ENCODE results near the gene PTPRB. TPM values are rescaled to one million over a fixed set of nuclear protein-coding genes. Genes with fewer than 3 reads are reported as not detected.

PTPRB gene
- total and polyA plus RNA-seq, 2 of the 4 experiments (the other 2 are of a cell fraction): 4.1 to 6.5 TPM

DNA sequence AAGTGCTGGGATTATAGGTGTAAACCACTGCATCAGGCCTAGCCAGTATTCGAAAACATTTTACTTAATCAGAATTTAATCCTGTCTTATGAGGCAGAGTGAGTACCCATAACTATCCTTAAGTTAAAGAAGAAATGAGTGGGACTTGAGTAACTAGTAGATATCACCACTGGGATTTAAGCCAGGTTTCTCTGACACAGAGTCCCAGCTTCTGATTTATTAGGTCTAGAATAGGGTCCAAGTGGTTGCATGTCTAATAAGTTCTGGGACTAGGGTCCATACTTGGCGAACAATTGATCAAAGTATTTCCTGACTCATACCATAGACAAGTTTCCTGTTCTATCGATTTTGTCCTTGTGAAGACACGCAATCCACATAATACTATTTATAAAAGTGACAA is 18.9 kb downstream of the PTPRB start:
- Histone ChIP-seq H3K4me3 (ENCODE audit: insufficient read depth, low read depth, low read length) (no peak overlapping the region), H4K20me1 (ENCODE audit: insufficient read depth, low read length) (no peaks in the 10 kb centered on the region), H3K4me1 (ENCODE audit: control insufficient read depth, insufficient read depth, low read length) (peaks cover 3% of the 10 kb centered on the region), H2AFZ (replicated peaks; ENCODE audit: low read length, poor library complexity) (no peak overlapping the region), H2AK5ac (ENCODE audit: low read depth, low read length) (no peak overlapping the region), H3K9me1 (ENCODE audit: insufficient read depth, low read length) (no peaks in the 10 kb centered on the region), H3K4ac (ENCODE audit: low read depth, low read length) (no peak overlapping the region), H2BK120ac (ENCODE audit: low read depth, low read length) (no peak overlapping the region), H3K27ac (ENCODE audit: insufficient read depth, low read length) (no peak overlapping the region), H3K27me3 (ENCODE audit: control insufficient read depth, insufficient read depth, low read length) (peaks cover 1% of the 10 kb centered on the region; the same call in 1 of the 2 replicates), H3K9me3 (ENCODE audit: control insufficient read depth, insufficient read depth, low read length) (no peaks in the 10 kb centered on the region), H4K8ac (ENCODE audit: low read depth in 2 of 2, low read length in 2 of 2) (no peak overlapping the region), H3K36me3 (ENCODE audit: control insufficient read depth, insufficient read depth, low read length) (no peaks in the 10 kb centered on the region), H3K56ac (ENCODE audit: extremely low read depth, insufficient read depth, low read length) (no peak overlapping the region), H3K4me2 (ENCODE audit: low read depth, low read length) (no peak overlapping the region), H3K18ac (ENCODE audit: low read depth, low read length) (no peak overlapping the region), H2BK20ac (ENCODE audit: low read depth, low read length) (no peak overlapping the region), H4K5ac (ENCODE audit: low read depth, low read length) (no peak overlapping the region), H2BK15ac (ENCODE audit: low read depth, low read length) (no peak overlapping the region), H3K79me1 (ENCODE audit: low read depth in 1 of 2, low read length in 2 of 2) (no peaks in the 10 kb centered on the region), H2AK9ac (replicated peaks; ENCODE audit: low read depth, low read length, poor library complexity) (no peak overlapping the region), H3K14ac (replicated peaks; ENCODE audit: low read depth, low read length) (no peak overlapping the region), H2BK5ac (ENCODE audit: low read depth, low read length, poor library complexity, severe bottlenecking) (no peak overlapping the region), H4K91ac (ENCODE audit: insufficient read depth, low read depth, low read length) (no peak overlapping the region), H3K23ac (ENCODE audit: low read depth, low read length) (no peak overlapping the region), H3K9ac (ENCODE audit: low read depth, low read length) (no peak overlapping the region)
- in situ Hi-C loops (cut with MboI; ENCODE audit: low sequenced_read_pairs): no loop called here
- no peak for TF ChIP-seq CHD1 (IDR thresholded peaks at IDR 0.05; ENCODE audit: low read depth, low read length)
- TF ChIP-seq RAD21 (IDR thresholded peaks at IDR 0.05; ENCODE audit: low read length): no peak
- TF ChIP-seq MAFK (IDR thresholded peaks at IDR 0.05; ENCODE audit: low read depth, low read length): no peak
- TF ChIP-seq RCOR1 (IDR thresholded peaks at IDR 0.05; ENCODE audit: insufficient replicate concordance, low read length): no peak
- TF ChIP-seq MXI1 (IDR thresholded peaks at IDR 0.05; ENCODE audit: borderline replicate concordance, low read depth, low read length): no peak
- TF ChIP-seq, protein P1, sequence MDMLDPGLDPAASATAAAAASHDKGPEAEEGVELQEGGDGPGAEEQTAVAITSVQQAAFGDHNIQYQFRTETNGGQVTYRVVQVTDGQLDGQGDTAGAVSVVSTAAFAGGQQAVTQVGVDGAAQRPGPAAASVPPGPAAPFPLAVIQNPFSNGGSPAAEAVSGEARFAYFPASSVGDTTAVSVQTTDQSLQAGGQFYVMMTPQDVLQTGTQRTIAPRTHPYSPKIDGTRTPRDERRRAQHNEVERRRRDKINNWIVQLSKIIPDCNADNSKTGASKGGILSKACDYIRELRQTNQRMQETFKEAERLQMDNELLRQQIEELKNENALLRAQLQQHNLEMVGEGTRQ (IDR thresholded peaks at IDR 0.05; ENCODE audit: low read depth, low read length): no peak
- no peak for TF ChIP-seq SMC3 (IDR thresholded peaks at IDR 0.05; ENCODE audit: low read depth, low read length)
- TF ChIP-seq, protein P2, sequence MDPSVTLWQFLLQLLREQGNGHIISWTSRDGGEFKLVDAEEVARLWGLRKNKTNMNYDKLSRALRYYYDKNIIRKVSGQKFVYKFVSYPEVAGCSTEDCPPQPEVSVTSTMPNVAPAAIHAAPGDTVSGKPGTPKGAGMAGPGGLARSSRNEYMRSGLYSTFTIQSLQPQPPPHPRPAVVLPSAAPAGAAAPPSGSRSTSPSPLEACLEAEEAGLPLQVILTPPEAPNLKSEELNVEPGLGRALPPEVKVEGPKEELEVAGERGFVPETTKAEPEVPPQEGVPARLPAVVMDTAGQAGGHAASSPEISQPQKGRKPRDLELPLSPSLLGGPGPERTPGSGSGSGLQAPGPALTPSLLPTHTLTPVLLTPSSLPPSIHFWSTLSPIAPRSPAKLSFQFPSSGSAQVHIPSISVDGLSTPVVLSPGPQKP (IDR thresholded peaks at IDR 0.05; ENCODE audit: borderline replicate concordance, low read depth, low read length): no peak
- TF ChIP-seq CEBPB (IDR thresholded peaks at IDR 0.05; ENCODE audit: low read depth, low read length): no peak
- TF ChIP-seq FOS (IDR thresholded peaks at IDR 0.05; ENCODE audit: low read depth, low read length): no peak
- TF ChIP-seq BHLHE40 (IDR thresholded peaks at IDR 0.05; ENCODE audit: low read depth, low read length): no peak
- no peak for TF ChIP-seq POLR2A (IDR thresholded peaks at IDR 0.05; ENCODE audit: low read depth, low read length)
- no peak for TF ChIP-seq RFX5 (IDR thresholded peaks at IDR 0.05; ENCODE audit: low read depth, low read length)
- TF ChIP-seq, protein P3, sequence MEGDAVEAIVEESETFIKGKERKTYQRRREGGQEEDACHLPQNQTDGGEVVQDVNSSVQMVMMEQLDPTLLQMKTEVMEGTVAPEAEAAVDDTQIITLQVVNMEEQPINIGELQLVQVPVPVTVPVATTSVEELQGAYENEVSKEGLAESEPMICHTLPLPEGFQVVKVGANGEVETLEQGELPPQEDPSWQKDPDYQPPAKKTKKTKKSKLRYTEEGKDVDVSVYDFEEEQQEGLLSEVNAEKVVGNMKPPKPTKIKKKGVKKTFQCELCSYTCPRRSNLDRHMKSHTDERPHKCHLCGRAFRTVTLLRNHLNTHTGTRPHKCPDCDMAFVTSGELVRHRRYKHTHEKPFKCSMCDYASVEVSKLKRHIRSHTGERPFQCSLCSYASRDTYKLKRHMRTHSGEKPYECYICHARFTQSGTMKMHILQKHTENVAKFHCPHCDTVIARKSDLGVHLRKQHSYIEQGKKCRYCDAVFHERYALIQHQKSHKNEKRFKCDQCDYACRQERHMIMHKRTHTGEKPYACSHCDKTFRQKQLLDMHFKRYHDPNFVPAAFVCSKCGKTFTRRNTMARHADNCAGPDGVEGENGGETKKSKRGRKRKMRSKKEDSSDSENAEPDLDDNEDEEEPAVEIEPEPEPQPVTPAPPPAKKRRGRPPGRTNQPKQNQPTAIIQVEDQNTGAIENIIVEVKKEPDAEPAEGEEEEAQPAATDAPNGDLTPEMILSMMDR (conservative IDR thresholded peaks at IDR 0.05; ENCODE audit: low read depth, low read length): no peak
- no peak for TF ChIP-seq MAZ (IDR thresholded peaks at IDR 0.05; ENCODE audit: borderline replicate concordance, low read depth, low read length)
- no peak for TF ChIP-seq NFE2L2 (IDR thresholded peaks at IDR 0.05; ENCODE audit: low read depth, low read length)
- ATAC-seq (ENCODE audit: low read depth): no peak
- WGBS, 2 experiments (ENCODE audit: extremely low coverage in 2 of 2, insufficient read length in 1 of 2): 80% methylated on average over 1 of the region's 4 CpGs; no CpG with 5 or more reads in 1 of the 2 experiments
- no peak for DNase-seq
- dilution Hi-C loops (cut with HindIII; ENCODE audit: low sequenced_read_pairs, unreplicated experiment): no loop called here
- intact Hi-C loops (cut with micrococcal nuclease): no loop called here
- CTCF ChIA-PET: no interaction called here
- POLR2A ChIA-PET (ENCODE audit: unreplicated experiment): no interaction called here
- BruUV-seq (replicated peaks): no TSS peak
